WERI-Rb-1 (cell line): Measurements from ENCODE around the gene CFAP43.

Experiments
- DNase-seq: peaks from one replicate; pipeline ENCODE4 v3.0.0-alpha.2; 2020
- H3K27ac ChIP-seq: fragments of 250-450 bp; sonication (Bioruptor Pico); 2 replicates; pipeline ENCODE4 v1.5.1; 2020; ENCODE audit warnings: mild to moderate bottlenecking, moderate library complexity
- H3K27me3 ChIP-seq: fragments of 250-450 bp; sonication (Bioruptor Pico); 2 replicates; pipeline ENCODE4 v1.5.1; 2021; ENCODE audit warnings: mild to moderate bottlenecking, low read depth, moderate library complexity; ENCODE audit not compliant: insufficient read depth, severe bottlenecking
- H3K36me3 ChIP-seq: fragments of 250-450 bp; sonication (Bioruptor Pico); 2 replicates; pipeline ENCODE4 v1.5.1; 2020; ENCODE audit warnings: mild to moderate bottlenecking, moderate library complexity
- H3K4me3 ChIP-seq: 2 replicates; pipeline ENCODE4 v1.5.1; 2011; ENCODE audit warnings: low read depth, mild to moderate bottlenecking, control low read depth, low read length
- H3K9me3 ChIP-seq: fragments of 250-450 bp; sonication (Bioruptor Pico); 2 replicates; pipeline ENCODE4 v1.5.1; 2021; ENCODE audit warnings: mild to moderate bottlenecking, moderate library complexity; ENCODE audit not compliant: severe bottlenecking
- CTCF ChIP-seq: IDR thresholded peaks from 2 replicates; pipeline ENCODE4 v1.5.1; 2011; ENCODE audit warnings: low read depth, mild to moderate bottlenecking, control low read depth, inconsistent platforms, low read length

CFAP43 gene

GRCh38 chr10:104103956-104104355, 128.2 kb downstream of the CFAP43 start:
- Histone ChIP-seq H3K27ac (no peak overlapping the region), H3K4me3 (no peak overlapping the region), H3K36me3 (no peaks in the 10 kb centered on the region), H3K27me3 (no peaks in the 10 kb centered on the region), H3K9me3 (no peaks in the 10 kb centered on the region)
- no peak for DNase-seq
- TF ChIP-seq CTCF: no peak

GRCh38 chr10:104101902-104102301, 130.3 kb downstream of the CFAP43 start:
- Histone ChIP-seq H3K27ac (no peak overlapping the region), H3K36me3 (no peaks in the 10 kb centered on the region), H3K9me3 (no peaks in the 10 kb centered on the region), H3K27me3 (no peaks in the 10 kb centered on the region), H3K4me3 (no peak overlapping the region)
- no peak for TF ChIP-seq CTCF
- DNase-seq: no peak

GRCh38 chr10:104100795-104101194, 131.4 kb downstream of the CFAP43 start:
- Histone ChIP-seq H3K4me3 (no peak overlapping the region), H3K27ac (no peak overlapping the region), H3K36me3 (no peaks in the 10 kb centered on the region), H3K27me3 (no peaks in the 10 kb centered on the region), H3K9me3 (no peaks in the 10 kb centered on the region)
- no peak for TF ChIP-seq CTCF
- no peak for DNase-seq

GRCh38 chr10:104099941-104100340, 132.2 kb downstream of the CFAP43 start:
- H3K27ac ChIP-seq: no peak overlapping the region
- no peaks in the 10 kb centered on the region for H3K36me3 ChIP-seq
- H3K27me3 ChIP-seq: no peaks in the 10 kb centered on the region
- no peak overlapping the region for H3K4me3 ChIP-seq
- TF ChIP-seq CTCF: no peak
- no peaks in the 10 kb centered on the region for H3K9me3 ChIP-seq
- no peak for DNase-seq

GRCh38 chr10:104099269-104099668, 132.9 kb downstream of the CFAP43 start:
- Histone ChIP-seq H3K27ac (no peak overlapping the region), H3K27me3 (no peaks in the 10 kb centered on the region), H3K9me3 (no peaks in the 10 kb centered on the region), H3K4me3 (no peak overlapping the region), H3K36me3 (no peaks in the 10 kb centered on the region)
- no peak for TF ChIP-seq CTCF
- DNase-seq: no peak

- no peaks in the 10 kb centered on the region for H3K9me3 ChIP-seq
- H3K4me3 ChIP-seq: no peak overlapping the region
- H3K36me3 ChIP-seq: no peaks in the 10 kb centered on the region
- H3K27ac ChIP-seq: no peak overlapping the region
- TF ChIP-seq CTCF: no peak
- no peaks in the 10 kb centered on the region for H3K27me3 ChIP-seq
- no peak for DNase-seq
Observed at GRCh38 chr10:104098358-104098925, 133.7 kb downstream of the CFAP43 start.
